Lower leg skin (tissue), 4 donors: ENCODE data around the gene TMIGD3. TPM values are rescaled to one million over a fixed set of nuclear protein-coding genes. Genes with fewer than 3 reads are reported as not detected.

Experiments used
- DNase-seq, 2 donors: peaks; one replicate each; pipeline ENCODE4 v3.0.0-alpha.2; 2019; ENCODE audit warnings: low spot score in 2 of 2
- H3K4me3 ChIP-seq: fragments of 200-600 bp; sonication (generic); 2 replicates; pipeline ENCODE4 v1.5.1; 2017; ENCODE audit warnings: mild to moderate bottlenecking, low read depth; ENCODE audit not compliant: poor library complexity, severe bottlenecking
- POLR2A ChIP-seq, 2 donors: fragments of 450-650 bp; IDR thresholded peaks; one replicate each; pipeline ENCODE4 v1.6.1; 2016 to 2017; ENCODE audit warnings: antibody characterized with exemption in 2 of 2, mild to moderate bottlenecking in 1 of 2, moderate library complexity in 1 of 2
- WGBS, 2 donors: methylation state at CpG; one replicate each; pipeline ENCODE4 v1.1.5; 2018; 5-methylcytosine and 5-hydroxymethylcytosine counted together
- intact Hi-C: fragments of 100-400 bp; cut with DNase I; formaldehyde crosslinking; loops from one replicate; pipeline ENCODE4 v1.15.0; 2023; ENCODE audit warnings: low total_unique reads
- total RNA-seq, 4 donors: library from RNA; depleted of rRNA; stranded (reverse); fragments of >200 nt; gene quantifications; one replicate each; pipeline ENCODE4 v1.1.0, GENCODE V29; 2016
- TF ChIP-seq, protein P1 (sequence below), 3 donors: fragments of 450-650 bp; IDR thresholded peaks; one replicate each; pipeline ENCODE4 v1.5.1; 2016; ENCODE audit warnings: antibody characterized with exemption in 3 of 3, mild to moderate bottlenecking in 3 of 3, moderate library complexity in 2 of 3

The TMIGD3 gene
- total RNA-seq, 4 donors from 2014 or later = 0.54 to 1.2 (median 0.68) TPM; not detected in 1

GRCh38 chr1:111448918-111449702 lies 54.3 kb downstream of the TMIGD3 start, which contains the start of the genes ATP5PB and WDR77:
Gene ATP5PB, plus strand, starts transcription at chr1:111449464. Its CDS starts 78 bp downstream, at chr1:111449542.
Gene WDR77, minus strand, starts transcription at chr1:111449256. Its CDS starts 87 bp downstream, at chr1:111449169.
- 0% methylated on average over 41 to 54 of the region's 54 CpGs for WGBS, 2 donors
- no peak for TF ChIP-seq POLR2A (IDR thresholded peaks at IDR 0.05)
- TF ChIP-seq, protein P1, sequence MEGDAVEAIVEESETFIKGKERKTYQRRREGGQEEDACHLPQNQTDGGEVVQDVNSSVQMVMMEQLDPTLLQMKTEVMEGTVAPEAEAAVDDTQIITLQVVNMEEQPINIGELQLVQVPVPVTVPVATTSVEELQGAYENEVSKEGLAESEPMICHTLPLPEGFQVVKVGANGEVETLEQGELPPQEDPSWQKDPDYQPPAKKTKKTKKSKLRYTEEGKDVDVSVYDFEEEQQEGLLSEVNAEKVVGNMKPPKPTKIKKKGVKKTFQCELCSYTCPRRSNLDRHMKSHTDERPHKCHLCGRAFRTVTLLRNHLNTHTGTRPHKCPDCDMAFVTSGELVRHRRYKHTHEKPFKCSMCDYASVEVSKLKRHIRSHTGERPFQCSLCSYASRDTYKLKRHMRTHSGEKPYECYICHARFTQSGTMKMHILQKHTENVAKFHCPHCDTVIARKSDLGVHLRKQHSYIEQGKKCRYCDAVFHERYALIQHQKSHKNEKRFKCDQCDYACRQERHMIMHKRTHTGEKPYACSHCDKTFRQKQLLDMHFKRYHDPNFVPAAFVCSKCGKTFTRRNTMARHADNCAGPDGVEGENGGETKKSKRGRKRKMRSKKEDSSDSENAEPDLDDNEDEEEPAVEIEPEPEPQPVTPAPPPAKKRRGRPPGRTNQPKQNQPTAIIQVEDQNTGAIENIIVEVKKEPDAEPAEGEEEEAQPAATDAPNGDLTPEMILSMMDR (IDR thresholded peaks at IDR 0.05) = no peak
- DNase-seq = peak; percentile 96 to 98
- intact Hi-C loops = no loop called here
- H3K4me3 ChIP-seq = peak within 1 kb of the TSS; percentile 86

DNA sequence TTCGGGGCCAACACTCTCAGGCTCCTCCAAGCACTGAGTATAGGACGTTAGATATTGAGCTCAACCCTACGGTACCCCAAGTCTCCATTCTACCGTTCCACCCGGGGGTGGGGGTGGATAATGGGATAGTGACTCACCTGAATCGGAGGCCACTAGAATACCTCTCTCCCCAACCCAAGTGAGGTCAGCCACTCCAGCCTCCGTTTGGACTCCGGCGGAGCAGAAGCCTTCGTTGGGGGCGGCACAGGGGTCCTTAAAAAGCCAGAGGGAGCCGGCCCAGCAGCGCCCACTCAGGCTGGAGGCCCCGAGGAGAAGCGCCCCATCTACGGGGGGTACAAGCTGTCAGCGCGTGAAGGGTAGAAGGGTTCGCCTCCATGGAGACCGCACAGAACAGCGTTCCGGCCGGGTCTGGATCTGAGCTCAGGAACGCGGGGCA lies 54.9 kb downstream of the TMIGD3 start:
- TF ChIP-seq POLR2A (IDR thresholded peaks at IDR 0.05) = no peak
- TF ChIP-seq, protein P1 (IDR thresholded peaks at IDR 0.05) = no peak
- WGBS, 2 donors = 0 to 1% methylated on average over 25 of the region's 25 CpGs
- H3K4me3 ChIP-seq = peak overlapping the region; percentile 86
- intact Hi-C loops = no loop called here
- no peak for DNase-seq

DNA sequence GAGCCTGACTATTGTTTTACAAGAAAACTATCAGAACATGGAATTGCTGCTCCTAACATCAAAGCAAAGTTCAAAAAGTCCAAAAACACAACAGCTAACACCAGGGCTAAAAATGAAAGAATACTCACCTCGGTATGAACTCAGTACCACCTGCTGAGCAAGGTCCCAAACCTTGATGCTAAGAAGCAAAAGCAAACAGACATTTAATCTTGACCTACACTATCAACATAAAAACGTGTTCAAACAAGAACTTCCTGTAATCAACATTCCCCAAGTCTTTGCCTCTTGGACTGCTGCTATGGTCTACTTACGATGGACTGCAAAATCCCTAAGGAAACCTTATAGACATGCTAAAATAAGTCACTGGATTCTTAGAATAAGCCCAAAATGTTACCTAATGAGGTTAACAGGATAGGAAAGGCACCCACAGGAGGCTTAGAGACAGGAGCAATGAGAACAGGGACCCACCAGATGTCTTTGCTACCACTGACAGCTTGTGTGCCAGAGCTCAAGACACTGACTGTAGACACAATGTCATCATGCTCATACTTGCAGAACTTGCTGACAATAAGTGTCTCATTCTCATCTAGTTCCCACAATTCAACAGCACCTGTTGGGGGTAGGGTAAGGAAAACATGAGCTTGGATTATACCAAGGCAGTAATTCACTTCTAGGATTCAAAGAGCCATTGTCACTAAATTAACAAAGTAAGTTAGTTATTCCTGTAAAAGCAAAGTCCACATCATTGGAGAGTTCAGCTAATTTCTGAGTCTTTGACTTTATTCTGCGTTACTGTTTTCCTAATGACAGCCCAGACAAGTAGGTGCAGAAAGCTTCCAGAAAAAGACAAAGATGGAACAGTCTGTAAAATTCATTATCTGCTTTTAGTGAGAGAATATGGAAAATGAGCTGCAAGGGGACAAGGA lies 56.2 kb downstream of the TMIGD3 start:
- no peak overlapping the region for H3K4me3 ChIP-seq
- 56 to 59% methylated on average over 4 of the region's 4 CpGs for WGBS, 2 donors
- no peak for DNase-seq
- TF ChIP-seq POLR2A (IDR thresholded peaks at IDR 0.05) = no peak
- TF ChIP-seq, protein P1 (IDR thresholded peaks at IDR 0.05) = no peak
- intact Hi-C loops = no loop called here

DNA sequence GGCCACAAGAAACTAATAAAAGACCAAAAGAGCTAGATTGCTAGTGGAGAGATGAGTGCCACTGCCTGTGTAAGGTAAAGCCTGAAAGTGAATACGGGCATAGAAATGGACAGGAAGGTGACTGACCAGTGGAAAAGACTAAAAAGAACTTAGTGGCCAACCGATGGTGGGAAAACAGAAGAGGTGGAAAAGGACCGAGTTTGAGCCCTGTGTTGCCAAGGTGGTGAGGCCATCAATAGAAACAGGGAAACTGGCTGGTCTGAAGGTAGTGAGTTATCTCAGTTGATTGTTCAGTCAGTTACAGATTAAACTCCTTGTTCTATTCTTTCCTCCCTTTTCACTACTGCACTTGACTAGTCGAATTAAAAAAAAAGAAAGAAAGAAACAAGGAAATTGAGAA lies 56.9 kb downstream of the TMIGD3 start:
- DNase-seq = no peak
- WGBS, 2 donors = 89% methylated on average over 4 of the region's 4 CpGs
- TF ChIP-seq POLR2A (IDR thresholded peaks at IDR 0.05) = no peak
- TF ChIP-seq, protein P1 (IDR thresholded peaks at IDR 0.05) = no peak
- intact Hi-C loops = no loop called here
- H3K4me3 ChIP-seq = no peak overlapping the region

- intact Hi-C loops = no loop called here
- DNase-seq = no peak
- 69 to 96% methylated on average over 3 of the region's 3 CpGs for WGBS, 2 donors
- TF ChIP-seq POLR2A (IDR thresholded peaks at IDR 0.05) = no peak
- TF ChIP-seq, protein P1 (IDR thresholded peaks at IDR 0.05) = no peak
- H3K4me3 ChIP-seq = no peak overlapping the region
Observed at GRCh38 chr1:111444031-111444430, 59.4 kb downstream of the TMIGD3 start.
